Retina (tissue), 1 donor: ENCODE measurements around the gene TFRC.
"Not testable (repeated sequence)": the region's sequence is repeated elsewhere in the genome, so short reads cannot be mapped to it uniquely, and the experiment has no call there.

Experiments used
- DNase-seq: peaks from one replicate; pipeline ENCODE4 v3.0.0-alpha.2; 2016

The TFRC gene

GRCh38 chr3:196047391-196048030 is 34.4 kb downstream of the TFRC start:
- no peak for DNase-seq

DNA sequence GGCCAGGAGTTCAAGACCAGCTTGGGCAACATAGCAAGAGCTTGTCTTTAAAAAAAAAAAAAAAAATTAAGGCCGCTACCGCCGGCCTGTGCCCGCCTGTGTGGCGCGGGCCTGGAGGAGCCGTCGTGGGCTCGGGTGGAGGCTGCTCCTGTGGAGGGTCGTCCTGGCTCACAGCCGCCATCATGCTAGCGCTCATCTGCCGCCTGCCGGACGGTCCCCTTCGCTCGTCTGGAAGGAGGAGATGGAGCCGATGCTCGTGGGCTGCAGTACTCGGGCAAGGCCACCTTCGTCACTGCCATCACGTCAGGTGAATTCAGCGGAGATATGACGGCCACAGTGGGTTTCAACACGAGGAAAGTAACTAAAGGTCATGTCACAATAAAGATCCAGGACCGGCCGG is 37.4 kb downstream of the TFRC start:
- DNase-seq = no peak

GRCh38 chr3:196042673-196043072 is 39.2 kb downstream of the TFRC start:
- no peak for DNase-seq

DNA sequence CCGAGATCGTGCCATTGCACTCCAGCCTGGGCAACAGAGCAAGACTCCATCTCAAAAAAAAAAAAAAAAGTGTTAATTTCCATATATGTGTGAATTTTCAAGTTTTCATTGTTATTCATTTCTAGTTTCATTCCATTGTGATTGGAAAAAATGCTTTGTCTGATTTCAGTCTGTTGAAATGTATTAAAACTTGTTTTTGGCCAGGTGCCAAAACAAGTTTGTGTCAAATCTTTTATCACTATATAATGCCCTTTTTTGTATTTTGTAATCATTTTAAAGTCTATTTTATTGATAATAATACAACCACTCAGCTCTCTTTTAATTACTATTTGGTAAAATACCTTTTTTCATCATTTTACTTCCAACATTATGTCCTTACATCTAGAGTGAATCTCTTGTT is 42.5 kb downstream of the TFRC start:
- no peak for DNase-seq

DNA sequence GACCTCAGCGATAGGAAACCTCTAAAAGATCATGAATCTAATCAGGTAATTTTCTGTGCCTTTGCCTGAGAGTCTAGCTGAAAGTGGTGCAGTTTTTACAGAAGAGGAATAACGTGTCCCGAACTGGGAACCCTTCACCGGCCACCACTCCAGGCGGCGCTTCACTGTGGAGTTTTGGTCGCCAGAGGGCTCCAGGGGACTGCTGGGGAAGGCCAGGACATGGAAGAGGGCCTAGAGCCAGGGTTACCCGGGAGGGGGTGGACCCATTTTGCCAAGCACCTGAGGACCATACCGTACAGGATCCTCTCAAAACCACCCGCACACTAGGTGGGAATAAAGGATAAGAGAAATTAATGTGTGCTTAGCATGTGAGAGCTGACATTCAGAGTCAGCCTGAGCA is 55.8 kb downstream of the TFRC start:
- DNase-seq = not testable (repeated sequence)

GRCh38 chr3:196024968-196025367 is 56.9 kb downstream of the TFRC start:
- no peak for DNase-seq

GRCh38 chr3:196023947-196024346 is 57.9 kb downstream of the TFRC start:
- DNase-seq = no peak

GRCh38 chr3:196022499-196022878 is 59.4 kb downstream of the TFRC start:
- not testable (repeated sequence) for DNase-seq

GRCh38 chr3:196020373-196020772 is 61.5 kb downstream of the TFRC start:
- no peak for DNase-seq

DNA sequence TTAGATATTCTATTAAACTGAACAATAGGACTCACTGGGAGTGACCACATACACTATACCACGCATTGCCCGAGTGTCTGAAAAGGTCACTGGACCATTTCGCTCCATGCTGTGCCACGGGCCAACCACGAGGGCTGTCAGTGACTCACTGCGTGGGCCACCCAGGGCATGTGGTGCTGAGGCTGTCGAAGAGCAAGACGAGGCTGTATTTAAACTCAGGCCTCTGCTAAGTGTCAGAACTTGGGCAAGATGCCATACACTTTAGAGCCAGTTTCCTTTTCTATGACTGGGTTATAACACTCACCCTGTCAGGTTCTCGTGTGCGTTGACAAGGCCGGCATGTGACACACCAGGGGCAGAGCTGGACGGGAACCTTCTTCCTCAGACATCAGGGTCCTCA is 62.3 kb downstream of the TFRC start:
- not testable (repeated sequence) for DNase-seq

DNA sequence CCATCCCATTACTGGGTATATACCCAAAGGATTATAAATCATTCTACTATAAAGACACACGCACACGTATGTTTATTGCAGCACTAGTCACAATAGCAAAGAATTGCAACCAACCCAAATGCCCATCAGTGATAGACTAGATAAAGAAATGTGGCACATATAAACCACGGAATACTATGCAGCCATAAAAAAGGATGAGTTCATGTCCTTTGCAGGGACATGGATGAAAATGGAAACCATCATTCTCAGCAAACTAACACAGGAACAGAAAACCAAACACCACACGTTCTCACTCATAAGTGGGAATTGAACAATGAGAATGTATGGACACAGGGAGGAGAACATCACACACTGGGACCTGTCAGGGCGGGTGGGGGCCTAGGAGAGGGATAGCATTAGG is 63.7 kb downstream of the TFRC start:
- DNase-seq = not testable (repeated sequence)

DNA sequence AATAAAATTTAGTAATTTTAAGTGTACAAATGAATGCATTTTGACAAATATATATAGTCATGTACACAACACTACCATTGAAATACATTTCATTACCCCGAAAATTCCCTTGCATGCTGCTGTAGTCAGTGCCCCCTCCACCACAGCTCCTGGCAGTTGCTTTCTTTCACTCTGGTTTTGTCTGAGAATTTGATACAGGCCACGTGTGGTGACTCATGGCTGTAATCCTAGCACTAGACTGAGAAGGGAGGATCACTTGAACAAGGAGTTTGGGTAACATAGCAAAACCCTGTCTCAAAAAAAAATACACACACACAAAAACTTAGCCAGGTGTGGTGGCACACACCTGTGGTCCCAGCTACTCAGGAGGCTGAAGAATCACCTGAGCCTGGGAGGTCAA is 65.4 kb downstream of the TFRC start:
- DNase-seq = no peak

DNA sequence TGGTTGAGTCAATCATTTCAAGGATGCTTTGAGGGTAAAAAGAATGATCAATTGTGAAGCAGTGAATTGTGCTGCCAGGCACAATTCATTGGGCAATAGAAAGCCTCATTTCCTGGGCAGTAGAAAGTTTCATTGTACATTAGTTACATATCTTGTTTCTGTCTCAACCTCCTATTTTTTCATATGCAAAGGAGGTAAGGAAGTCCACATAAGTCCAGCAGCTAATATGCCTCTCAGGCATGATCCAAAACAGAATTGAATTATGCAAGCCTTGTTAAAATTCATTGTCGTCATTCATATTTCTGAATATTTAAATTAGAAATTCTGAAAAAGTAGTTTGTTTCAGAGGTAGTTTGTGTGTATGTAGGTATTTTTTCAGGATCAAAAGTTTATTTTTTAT is 65.8 kb downstream of the TFRC start:
- no peak for DNase-seq

- DNase-seq = no peak
Measured at GRCh38 chr3:196013587-196014487, 68.1 kb downstream of the TFRC start.

- DNase-seq = no peak
Measured at GRCh38 chr3:196012941-196013476, 68.9 kb downstream of the TFRC start.

GRCh38 chr3:196012481-196012880 is 69.4 kb downstream of the TFRC start:
- no peak for DNase-seq

GRCh38 chr3:196009456-196009855 is 72.4 kb downstream of the TFRC start:
- DNase-seq = no peak

GRCh38 chr3:196008929-196009328 is 73.0 kb downstream of the TFRC start:
- DNase-seq = no peak

- no peak for DNase-seq
Measured at GRCh38 chr3:196008387-196008786, 73.5 kb downstream of the TFRC start.

DNA sequence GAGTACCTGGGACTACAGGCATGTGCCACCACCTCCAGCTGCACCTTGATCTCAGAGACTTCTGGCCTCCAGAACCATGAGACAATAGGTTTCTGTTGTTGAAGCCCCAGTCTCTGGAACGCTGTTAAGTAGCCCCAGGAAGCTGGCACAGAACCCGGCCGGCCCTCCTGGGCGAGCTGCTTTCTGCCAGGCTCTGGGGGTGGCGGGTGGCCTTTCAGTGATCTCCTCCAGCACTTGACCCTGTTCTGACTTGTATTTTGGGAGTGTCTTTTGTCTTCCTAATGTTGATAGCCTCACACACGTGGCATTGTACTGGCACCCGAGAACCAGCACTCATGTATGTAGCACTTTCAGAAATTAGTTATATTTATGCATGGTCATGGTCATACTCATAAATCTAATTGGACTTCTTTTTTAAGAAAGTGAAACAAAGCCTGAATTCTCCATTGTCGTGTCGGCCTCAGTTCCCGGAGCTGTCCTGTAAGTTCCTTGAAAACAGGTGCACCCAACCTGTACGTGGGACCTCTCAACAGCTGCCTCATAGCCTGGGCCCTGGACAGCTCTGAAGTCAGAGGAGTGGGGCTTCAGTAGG is 74.0 kb downstream of the TFRC start:
- DNase-seq = no peak

GRCh38 chr3:196005338-196005737 is 76.6 kb downstream of the TFRC start:
- DNase-seq = not testable (repeated sequence)

GRCh38 chr3:196004359-196005052 is 77.4 kb downstream of the TFRC start:
- not testable (repeated sequence) for DNase-seq

DNA sequence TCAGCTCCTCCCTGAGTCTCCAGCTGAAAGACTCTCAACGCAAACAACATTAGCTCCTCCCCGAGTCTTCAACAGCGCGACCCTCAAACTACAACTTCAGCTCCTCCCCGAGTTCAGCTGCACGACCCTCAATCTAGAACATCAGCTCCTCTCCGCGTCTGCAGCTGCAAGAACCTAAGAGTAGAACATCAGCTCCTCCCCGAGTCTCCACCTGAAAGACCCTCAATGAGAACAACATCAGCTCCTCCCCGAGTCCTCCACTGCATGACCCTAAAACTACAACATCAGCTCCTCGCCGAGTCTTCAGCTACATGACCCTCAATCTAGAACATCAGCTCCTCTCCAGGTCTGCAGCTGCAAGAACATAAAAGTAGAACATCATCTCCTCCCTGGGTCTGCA is 78.3 kb downstream of the TFRC start:
- no peak for DNase-seq
